ENCODE measurements around the gene GNAQ.
"Not testable (repeated sequence)": the region's sequence is repeated elsewhere in the genome, so short reads cannot be mapped to it uniquely, and the experiment has no call there.

GNAQ gene

DNA sequence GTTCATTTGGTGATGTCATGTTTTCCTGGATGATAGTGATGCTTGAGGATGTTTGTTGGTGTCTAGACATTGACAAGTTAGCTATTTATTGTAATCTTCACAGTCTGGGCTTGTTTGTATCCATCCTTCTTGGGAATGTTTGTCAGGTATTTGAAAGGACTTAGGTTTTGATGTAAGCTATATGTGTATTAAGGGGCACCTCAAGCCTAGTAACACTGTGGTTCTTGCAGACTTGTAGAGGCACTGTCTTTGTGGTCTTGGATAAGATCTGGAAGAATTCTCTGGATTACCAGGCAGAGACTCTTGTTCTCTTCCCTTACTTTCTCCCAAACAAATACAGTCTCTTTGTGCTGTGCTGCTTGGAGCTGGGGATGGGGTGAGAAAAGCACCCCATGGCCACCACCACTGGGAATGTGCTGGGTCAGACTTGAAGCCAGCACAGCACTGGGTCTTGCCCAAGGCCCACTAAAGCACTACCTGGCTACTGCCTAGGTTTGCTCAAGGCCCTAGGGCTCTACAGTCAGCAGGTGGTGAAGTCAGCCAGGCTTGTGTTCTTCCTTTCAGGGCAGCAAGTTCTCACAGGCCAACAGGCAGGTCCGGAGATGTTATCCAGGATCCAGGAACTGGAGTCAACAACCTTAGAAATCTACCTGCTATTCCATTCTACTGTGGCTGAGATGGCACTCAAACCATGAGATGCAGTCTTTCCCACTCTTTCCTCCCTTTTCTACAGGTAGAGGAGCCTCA lies 334.2 kb downstream of the GNAQ start:
- Histone ChIP-seq H4K20me1 (ENCODE audit: insufficient read depth, low read length) (no peaks in the 10 kb centered on the region), H3K4me1 (ENCODE audit: insufficient read depth, low read length) (no peaks in the 10 kb centered on the region), H3K4me2 (ENCODE audit: insufficient read depth, low read length) (no peak overlapping the region), H3K9ac (ENCODE audit: low read depth, low read length) (no peak overlapping the region), H3K4me3 (ENCODE audit: low read depth in 1 of 2, low read length in 2 of 2) (no peak overlapping the region), H3K27me3 (ENCODE audit: insufficient read depth, low read length, poor library complexity) (no peaks in the 10 kb centered on the region), H3K36me3 (ENCODE audit: insufficient read depth, low read length) (no peaks in the 10 kb centered on the region), H3K27ac (ENCODE audit: low read length) (no peak overlapping the region), H2AFZ (ENCODE audit: low read depth, low read length) (no peak overlapping the region), H3K79me2 (ENCODE audit: insufficient read depth, low read length) (no peaks in the 10 kb centered on the region), H3K9me3 (ENCODE audit: insufficient read depth, low read length, severe bottlenecking) (no peaks in the 10 kb centered on the region)
- DNase-seq = no peak
- TF ChIP-seq, protein P1, sequence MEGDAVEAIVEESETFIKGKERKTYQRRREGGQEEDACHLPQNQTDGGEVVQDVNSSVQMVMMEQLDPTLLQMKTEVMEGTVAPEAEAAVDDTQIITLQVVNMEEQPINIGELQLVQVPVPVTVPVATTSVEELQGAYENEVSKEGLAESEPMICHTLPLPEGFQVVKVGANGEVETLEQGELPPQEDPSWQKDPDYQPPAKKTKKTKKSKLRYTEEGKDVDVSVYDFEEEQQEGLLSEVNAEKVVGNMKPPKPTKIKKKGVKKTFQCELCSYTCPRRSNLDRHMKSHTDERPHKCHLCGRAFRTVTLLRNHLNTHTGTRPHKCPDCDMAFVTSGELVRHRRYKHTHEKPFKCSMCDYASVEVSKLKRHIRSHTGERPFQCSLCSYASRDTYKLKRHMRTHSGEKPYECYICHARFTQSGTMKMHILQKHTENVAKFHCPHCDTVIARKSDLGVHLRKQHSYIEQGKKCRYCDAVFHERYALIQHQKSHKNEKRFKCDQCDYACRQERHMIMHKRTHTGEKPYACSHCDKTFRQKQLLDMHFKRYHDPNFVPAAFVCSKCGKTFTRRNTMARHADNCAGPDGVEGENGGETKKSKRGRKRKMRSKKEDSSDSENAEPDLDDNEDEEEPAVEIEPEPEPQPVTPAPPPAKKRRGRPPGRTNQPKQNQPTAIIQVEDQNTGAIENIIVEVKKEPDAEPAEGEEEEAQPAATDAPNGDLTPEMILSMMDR (IDR thresholded peaks at IDR 0.05; ENCODE audit: borderline replicate concordance, extremely low read depth, low read length, poor library complexity, severe bottlenecking) = no peak
- no peak for TF ChIP-seq EZH2 (IDR thresholded peaks at IDR 0.05; ENCODE audit: borderline replicate concordance, low read depth, low read length, severe bottlenecking)
- no peak for ATAC-seq (ENCODE audit: insufficient read depth, low read depth)

DNA sequence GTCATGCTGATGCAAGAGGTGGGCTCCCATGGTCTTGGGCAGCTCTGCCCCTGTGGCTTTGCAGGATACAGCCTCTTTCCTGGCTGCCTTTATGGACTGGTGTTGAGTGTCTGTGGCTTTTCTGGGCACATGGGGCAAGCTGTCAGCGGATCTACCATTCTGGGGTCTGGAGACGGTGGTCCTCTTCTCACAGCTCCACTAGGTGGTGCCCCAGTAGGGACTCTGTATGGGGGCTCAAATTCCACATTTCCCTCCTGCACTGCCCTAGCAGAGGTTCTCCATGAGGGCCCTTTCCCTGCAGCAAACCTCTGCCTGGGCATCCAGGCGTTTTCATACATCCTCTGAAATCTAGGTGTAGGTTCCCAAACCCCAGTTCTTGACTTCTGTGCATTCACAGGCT lies 340.9 kb downstream of the GNAQ start:
- not testable (repeated sequence) for DNase-seq; H3K4me3 ChIP-seq (ENCODE audit: low read depth in 1 of 2, low read length in 2 of 2); H3K4me1 ChIP-seq (ENCODE audit: insufficient read depth, low read length); H3K4me2 ChIP-seq (ENCODE audit: insufficient read depth, low read length); H3K79me2 ChIP-seq (ENCODE audit: insufficient read depth, low read length); H3K27ac ChIP-seq (ENCODE audit: low read length); H2AFZ ChIP-seq (ENCODE audit: low read depth, low read length); H3K9ac ChIP-seq (ENCODE audit: low read depth, low read length); H4K20me1 ChIP-seq (ENCODE audit: insufficient read depth, low read length); H3K9me3 ChIP-seq (ENCODE audit: insufficient read depth, low read length, severe bottlenecking); H3K36me3 ChIP-seq (ENCODE audit: insufficient read depth, low read length); H3K27me3 ChIP-seq (ENCODE audit: insufficient read depth, low read length, poor library complexity); ATAC-seq (ENCODE audit: insufficient read depth, low read depth)
- TF ChIP-seq, protein P1 (IDR thresholded peaks at IDR 0.05; ENCODE audit: borderline replicate concordance, extremely low read depth, low read length, poor library complexity, severe bottlenecking) = peak; percentile 15

DNA sequence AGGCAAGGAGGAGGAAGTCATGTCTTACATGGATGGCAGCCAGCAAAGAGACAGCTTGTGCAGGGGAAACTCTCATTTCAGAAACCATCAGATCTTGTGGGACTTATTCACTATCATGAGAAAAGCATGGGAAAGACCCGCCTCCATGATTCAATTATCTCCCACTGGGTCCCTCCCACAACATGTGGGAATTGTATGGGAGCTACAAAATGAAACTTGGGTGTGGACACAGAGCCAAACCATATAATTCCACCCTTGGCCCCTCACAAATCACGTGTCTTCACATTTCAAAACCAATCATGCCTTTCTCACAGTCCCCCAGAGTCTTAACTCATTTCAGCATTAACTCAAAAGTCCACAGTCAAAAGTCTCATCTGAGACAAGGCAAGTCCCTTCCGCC lies 341.5 kb downstream of the GNAQ start:
- not testable (repeated sequence) for H4K20me1 ChIP-seq (ENCODE audit: insufficient read depth, low read length); H3K79me2 ChIP-seq (ENCODE audit: insufficient read depth, low read length); H3K4me3 ChIP-seq (ENCODE audit: low read depth in 1 of 2, low read length in 2 of 2); H3K27me3 ChIP-seq (ENCODE audit: insufficient read depth, low read length, poor library complexity); H3K4me2 ChIP-seq (ENCODE audit: insufficient read depth, low read length); H2AFZ ChIP-seq (ENCODE audit: low read depth, low read length); ATAC-seq (ENCODE audit: insufficient read depth, low read depth); H3K36me3 ChIP-seq (ENCODE audit: insufficient read depth, low read length); H3K9ac ChIP-seq (ENCODE audit: low read depth, low read length); H3K9me3 ChIP-seq (ENCODE audit: insufficient read depth, low read length, severe bottlenecking); DNase-seq; H3K27ac ChIP-seq (ENCODE audit: low read length); H3K4me1 ChIP-seq (ENCODE audit: insufficient read depth, low read length)

DNA sequence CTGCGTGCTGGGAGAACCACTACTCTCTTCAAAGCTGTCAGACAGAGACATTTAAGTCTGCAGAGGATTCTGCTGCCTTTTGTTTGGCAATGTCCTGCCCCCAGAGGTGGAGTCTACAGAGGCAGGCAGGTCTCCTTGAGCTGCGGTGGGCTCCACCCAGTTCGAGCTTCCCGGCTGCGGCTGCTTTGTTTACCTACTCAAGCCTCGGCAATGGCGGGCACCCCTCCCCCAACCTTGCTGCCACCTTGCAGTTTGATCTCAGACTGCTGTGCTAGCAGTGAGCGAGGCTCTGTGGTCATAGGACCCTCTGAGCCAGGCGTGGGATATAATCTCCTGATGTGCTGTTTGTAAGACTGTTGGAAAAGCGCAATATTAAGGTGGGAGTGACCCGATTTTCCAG lies 343.9 kb downstream of the GNAQ start:
- H3K9me3 ChIP-seq (ENCODE audit: insufficient read depth, low read length, severe bottlenecking); DNase-seq; H2AFZ ChIP-seq (ENCODE audit: low read depth, low read length); H3K9ac ChIP-seq (ENCODE audit: low read depth, low read length); H3K79me2 ChIP-seq (ENCODE audit: insufficient read depth, low read length); H3K27ac ChIP-seq (ENCODE audit: low read length); H3K36me3 ChIP-seq (ENCODE audit: insufficient read depth, low read length); H3K4me2 ChIP-seq (ENCODE audit: insufficient read depth, low read length); H3K27me3 ChIP-seq (ENCODE audit: insufficient read depth, low read length, poor library complexity); H4K20me1 ChIP-seq (ENCODE audit: insufficient read depth, low read length); H3K4me1 ChIP-seq (ENCODE audit: insufficient read depth, low read length); H3K4me3 ChIP-seq (ENCODE audit: low read depth in 1 of 2, low read length in 2 of 2); ATAC-seq (ENCODE audit: insufficient read depth, low read depth): not testable (repeated sequence)

Measured in DND-41 (cell line).